HepG2 (cell line): ENCODE results near the gene ZCCHC7. TPM values are rescaled to one million over a fixed set of nuclear protein-coding genes. Genes with fewer than 3 reads are reported as not detected.

Source experiments
- ATF4 ChIP-seq, 2 experiments: fragments of 450-650 bp in 1 of 2; sonication (generic) in 1 of 2; formaldehyde crosslinking; IDR thresholded peaks; 2 replicates each; pipeline versions ENCODE4 v1.5.0 to v1.8.0; 2020 to 2022; ENCODE audit warnings: mild to moderate bottlenecking in 1 of 2, missing genetic modification reagents in 1 of 2
- EP300 ChIP-seq, 3 experiments: sonication (generic) in 1 of 3; formaldehyde crosslinking in 1 of 3; IDR thresholded peaks; 2 replicates each; pipeline versions ENCODE4 v1.5.1 to v1.6.1; 2011 to 2020; ENCODE audit warnings: low read depth in 2 of 3, low read length in 2 of 3, borderline replicate concordance in 1 of 3, improper control_type of control experiment in 1 of 3, mild to moderate bottlenecking in 1 of 3, missing genetic modification reagents in 1 of 3, moderate library complexity in 1 of 3
- FOXP1 ChIP-seq, 2 experiments: fragments of 450-650 bp in 1 of 2; IDR thresholded peaks; 2 replicates each; pipeline ENCODE4 v1.6.1; 2017 to 2018; ENCODE audit warnings: antibody characterized with exemption in 1 of 2
- KAT2B ChIP-seq: fragments of 150-350 bp; IDR thresholded peaks from 2 replicates; pipeline ENCODE4 v1.6.1; 2014; ENCODE audit warnings: low read depth, low read length, borderline replicate concordance
- KAT8 ChIP-seq: IDR thresholded peaks from 2 replicates; pipeline ENCODE4 v1.6.1; 2016; ENCODE audit warnings: missing genetic modification reagents, missing compliant biosample characterization
- MAFF ChIP-seq: IDR thresholded peaks from 2 replicates; pipeline ENCODE4 v1.6.1; 2011; ENCODE audit warnings: low read depth, low read length, improper control_type of control experiment
- NCOA2 ChIP-seq: sonication (generic); formaldehyde crosslinking; IDR thresholded peaks from 2 replicates; pipeline ENCODE4 v1.8.0; 2022; ENCODE audit warnings: inconsistent platforms
- RBAK ChIP-seq: sonication (generic); formaldehyde crosslinking; IDR thresholded peaks from 2 replicates; pipeline ENCODE4 v1.5.1; 2020; ENCODE audit warnings: mild to moderate bottlenecking, missing genetic modification reagents
- ZEB1 ChIP-seq: IDR thresholded peaks from 2 replicates; pipeline ENCODE4 v1.6.1; 2012; ENCODE audit warnings: mild to moderate bottlenecking, low read depth, inconsistent platforms; ENCODE audit not compliant: insufficient replicate concordance
- ZNF207 ChIP-seq: fragments of 450-650 bp; IDR thresholded peaks from 2 replicates; pipeline ENCODE4 v1.6.1; 2016; ENCODE audit warnings: antibody characterized with exemption, borderline replicate concordance
- ZNF280B ChIP-seq: sonication (generic); formaldehyde crosslinking; IDR thresholded peaks from 2 replicates; pipeline ENCODE4 v1.5.0; 2020; ENCODE audit warnings: missing genetic modification reagents, mild to moderate bottlenecking, borderline replicate concordance
- ZNF501 ChIP-seq: sonication (generic); formaldehyde crosslinking; IDR thresholded peaks from 2 replicates; pipeline ENCODE4 v1.5.1; 2020; ENCODE audit warnings: mild to moderate bottlenecking, moderate library complexity, missing genetic modification reagents
- ZNF567 ChIP-seq: sonication (generic); formaldehyde crosslinking; IDR thresholded peaks from 2 replicates; pipeline ENCODE4 v1.8.1; 2023; ENCODE audit warnings: mild to moderate bottlenecking, missing genetic modification reagents, borderline replicate concordance
- polyA plus RNA-seq, 8 experiments: library from polyadenylated mRNA; depleted of rRNA in 3 of 8; stranded (reverse) in 7 of 8; unstranded in 1 of 8; fragments of >200 nt; fragmentation: Illumina TruSeq in 4 of 8; extraction: Trizol in 4 of 8; gene quantifications; 2 replicates each; pipeline versions ENCODE4 v1.2.1 to v1.2.3, GENCODE V29; 2011 to 2016; ENCODE audit warnings: low read depth in 4 of 8, missing spikeins in 1 of 8, mixed read lengths in 1 of 8; ENCODE audit not compliant: insufficient read depth in 1 of 8
- total RNA-seq, 5 experiments: library from RNA; depleted of rRNA; stranded (reverse); fragments of >200 nt; fragmentation: Illumina TruSeq; extraction: Trizol; gene quantifications; 2 replicates each; pipeline ENCODE4 v1.2.3, GENCODE V29; 2016; ENCODE audit warnings: low read depth in 1 of 5
- TF ChIP-seq, protein P1 (sequence below): sonication (generic); formaldehyde crosslinking; IDR thresholded peaks from 2 replicates; pipeline ENCODE4 v1.8.0; 2022; ENCODE audit warnings: mild to moderate bottlenecking, missing genetic modification reagents; ENCODE audit not compliant: insufficient replicate concordance
- TF ChIP-seq, protein P2 (sequence below): sonication (generic); formaldehyde crosslinking; IDR thresholded peaks from 2 replicates; pipeline ENCODE4 v1.8.0; 2022; ENCODE audit warnings: mild to moderate bottlenecking, missing genetic modification reagents, moderate library complexity
- TF ChIP-seq, protein P3 (sequence below): sonication (generic); formaldehyde crosslinking; conservative IDR thresholded peaks from 2 replicates; pipeline ENCODE4 v1.4.0; 2020; ENCODE audit warnings: mild to moderate bottlenecking, missing genetic modification reagents, moderate library complexity
- TF ChIP-seq, protein P4 (sequence below): sonication (generic); formaldehyde crosslinking; IDR thresholded peaks from 2 replicates; pipeline ENCODE4 v1.4.0; 2020; ENCODE audit warnings: missing genetic modification reagents

ZCCHC7 gene
- total and polyA plus RNA-seq, 2 of the 13 experiments (the other 11 are each of a cell fraction or from before 2014, with no cell fraction given): 13.6 to 19.3 TPM

GRCh38 chr9:37097294-37097693 lies 23.1 kb upstream of the ZCCHC7 start (continued):
- TF ChIP-seq KAT2B: no peak
- TF ChIP-seq, protein P1, sequence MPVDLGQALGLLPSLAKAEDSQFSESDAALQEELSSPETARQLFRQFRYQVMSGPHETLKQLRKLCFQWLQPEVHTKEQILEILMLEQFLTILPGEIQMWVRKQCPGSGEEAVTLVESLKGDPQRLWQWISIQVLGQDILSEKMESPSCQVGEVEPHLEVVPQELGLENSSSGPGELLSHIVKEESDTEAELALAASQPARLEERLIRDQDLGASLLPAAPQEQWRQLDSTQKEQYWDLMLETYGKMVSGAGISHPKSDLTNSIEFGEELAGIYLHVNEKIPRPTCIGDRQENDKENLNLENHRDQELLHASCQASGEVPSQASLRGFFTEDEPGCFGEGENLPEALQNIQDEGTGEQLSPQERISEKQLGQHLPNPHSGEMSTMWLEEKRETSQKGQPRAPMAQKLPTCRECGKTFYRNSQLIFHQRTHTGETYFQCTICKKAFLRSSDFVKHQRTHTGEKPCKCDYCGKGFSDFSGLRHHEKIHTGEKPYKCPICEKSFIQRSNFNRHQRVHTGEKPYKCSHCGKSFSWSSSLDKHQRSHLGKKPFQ: no peak
- no peak for TF ChIP-seq ZNF501 (CRISPR knock-in tag)
- no peak for TF ChIP-seq FOXP1 (IDR thresholded peaks at IDR 0.05)
- TF ChIP-seq FOXP1 (CRISPR knock-in tag; IDR thresholded peaks at IDR 0.05): peak; percentile 76
- TF ChIP-seq, protein P2, sequence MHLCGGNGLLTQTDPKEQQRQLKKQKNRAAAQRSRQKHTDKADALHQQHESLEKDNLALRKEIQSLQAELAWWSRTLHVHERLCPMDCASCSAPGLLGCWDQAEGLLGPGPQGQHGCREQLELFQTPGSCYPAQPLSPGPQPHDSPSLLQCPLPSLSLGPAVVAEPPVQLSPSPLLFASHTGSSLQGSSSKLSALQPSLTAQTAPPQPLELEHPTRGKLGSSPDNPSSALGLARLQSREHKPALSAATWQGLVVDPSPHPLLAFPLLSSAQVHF (CRISPR knock-in tag): no peak
- peak; percentile 46 for TF ChIP-seq NCOA2 (CRISPR knock-in tag)
- TF ChIP-seq, protein P3, sequence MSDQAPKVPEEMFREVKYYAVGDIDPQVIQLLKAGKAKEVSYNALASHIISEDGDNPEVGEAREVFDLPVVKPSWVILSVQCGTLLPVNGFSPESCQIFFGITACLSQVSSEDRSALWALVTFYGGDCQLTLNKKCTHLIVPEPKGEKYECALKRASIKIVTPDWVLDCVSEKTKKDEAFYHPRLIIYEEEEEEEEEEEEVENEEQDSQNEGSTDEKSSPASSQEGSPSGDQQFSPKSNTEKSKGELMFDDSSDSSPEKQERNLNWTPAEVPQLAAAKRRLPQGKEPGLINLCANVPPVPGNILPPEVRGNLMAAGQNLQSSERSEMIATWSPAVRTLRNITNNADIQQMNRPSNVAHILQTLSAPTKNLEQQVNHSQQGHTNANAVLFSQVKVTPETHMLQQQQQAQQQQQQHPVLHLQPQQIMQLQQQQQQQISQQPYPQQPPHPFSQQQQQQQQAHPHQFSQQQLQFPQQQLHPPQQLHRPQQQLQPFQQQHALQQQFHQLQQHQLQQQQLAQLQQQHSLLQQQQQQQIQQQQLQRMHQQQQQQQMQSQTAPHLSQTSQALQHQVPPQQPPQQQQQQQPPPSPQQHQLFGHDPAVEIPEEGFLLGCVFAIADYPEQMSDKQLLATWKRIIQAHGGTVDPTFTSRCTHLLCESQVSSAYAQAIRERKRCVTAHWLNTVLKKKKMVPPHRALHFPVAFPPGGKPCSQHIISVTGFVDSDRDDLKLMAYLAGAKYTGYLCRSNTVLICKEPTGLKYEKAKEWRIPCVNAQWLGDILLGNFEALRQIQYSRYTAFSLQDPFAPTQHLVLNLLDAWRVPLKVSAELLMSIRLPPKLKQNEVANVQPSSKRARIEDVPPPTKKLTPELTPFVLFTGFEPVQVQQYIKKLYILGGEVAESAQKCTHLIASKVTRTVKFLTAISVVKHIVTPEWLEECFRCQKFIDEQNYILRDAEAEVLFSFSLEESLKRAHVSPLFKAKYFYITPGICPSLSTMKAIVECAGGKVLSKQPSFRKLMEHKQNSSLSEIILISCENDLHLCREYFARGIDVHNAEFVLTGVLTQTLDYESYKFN (CRISPR knock-in tag): no peak
- no peak for TF ChIP-seq ZNF567 (CRISPR knock-in tag)
- no peak for TF ChIP-seq MAFF
- TF ChIP-seq RBAK (CRISPR knock-in tag): no peak
- TF ChIP-seq ZEB1: no peak
- peak in 1 of 2 experiments; percentile 46; a peak in 1 of 4 replicates for TF ChIP-seq ATF4 (CRISPR knock-in tag; IDR thresholded peaks at IDR 0.05)
- TF ChIP-seq, protein P4, sequence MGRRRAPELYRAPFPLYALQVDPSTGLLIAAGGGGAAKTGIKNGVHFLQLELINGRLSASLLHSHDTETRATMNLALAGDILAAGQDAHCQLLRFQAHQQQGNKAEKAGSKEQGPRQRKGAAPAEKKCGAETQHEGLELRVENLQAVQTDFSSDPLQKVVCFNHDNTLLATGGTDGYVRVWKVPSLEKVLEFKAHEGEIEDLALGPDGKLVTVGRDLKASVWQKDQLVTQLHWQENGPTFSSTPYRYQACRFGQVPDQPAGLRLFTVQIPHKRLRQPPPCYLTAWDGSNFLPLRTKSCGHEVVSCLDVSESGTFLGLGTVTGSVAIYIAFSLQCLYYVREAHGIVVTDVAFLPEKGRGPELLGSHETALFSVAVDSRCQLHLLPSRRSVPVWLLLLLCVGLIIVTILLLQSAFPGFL (CRISPR knock-in tag): no peak
- TF ChIP-seq ZNF280B: no peak
- TF ChIP-seq EP300 (IDR thresholded peaks at IDR 0.05; ENCODE audit: low read depth in 2 of 2, low read length in 2 of 2): peak in 1 of 2 experiments; percentile 60; a peak in 2 of 4 replicates
- no peak for TF ChIP-seq EP300 (CRISPR knock-in tag; IDR thresholded peaks at IDR 0.05; ENCODE audit: borderline replicate concordance)
- TF ChIP-seq ZNF207: no peak
- 0 out of 2 replicates have a peak, but pooled peaks have one; percentile 22 for TF ChIP-seq KAT8
